Calu3 (cell line): Measurements from ENCODE around the gene AQP5. TPM values are rescaled to one million over a fixed set of nuclear protein-coding genes. Genes with fewer than 3 reads are reported as not detected.

Experiments used
- BruUV-seq: library from RNA; stranded (reverse); fragments of 400-500 nt; replicated peaks from 2 replicates; lab custom pipeline; 2021; lab: Mats Ljungman, UMichigan
- CTCF ChIA-PET: fragments of 300-600 bp; sonication (Branson Sonifier 250); formaldehyde crosslinking; loops from one replicate; lab custom pipeline; 2022; ENCODE audit warnings: antibody characterized with exemption; lab: Charles Lee
- DNase-seq: peaks from one replicate; pipeline ENCODE4 v3.0.0; 2022
- H3K27ac Mint-ChIP-seq: one replicate; pipeline ENCODE4 v1.8.0; 2022; ENCODE audit warnings: mixed read lengths; ENCODE audit not compliant: unreplicated experiment
- H3K27me3 Mint-ChIP-seq: one replicate; pipeline ENCODE4 v1.8.0; 2022; ENCODE audit warnings: mixed read lengths; ENCODE audit not compliant: unreplicated experiment
- H3K36me3 Mint-ChIP-seq: one replicate; pipeline ENCODE4 v1.8.0; 2022; ENCODE audit warnings: mild to moderate bottlenecking, moderate library complexity, mixed read lengths; ENCODE audit not compliant: insufficient read depth, unreplicated experiment
- H3K4me1 Mint-ChIP-seq: one replicate; pipeline ENCODE4 v1.8.0; 2022; ENCODE audit warnings: mild to moderate bottlenecking, low read depth, mixed read lengths; ENCODE audit not compliant: unreplicated experiment
- H3K4me3 Mint-ChIP-seq: one replicate; pipeline ENCODE4 v1.8.0; 2022; ENCODE audit warnings: mild to moderate bottlenecking, low read depth, moderate library complexity, mixed read lengths; ENCODE audit not compliant: unreplicated experiment
- H3K9me3 Mint-ChIP-seq: one replicate; pipeline ENCODE4 v1.8.0; 2022; ENCODE audit warnings: low read depth, mixed read lengths; ENCODE audit not compliant: unreplicated experiment
- CTCF ChIP-seq: fragments of 200-600 bp; IDR thresholded peaks from one replicate; pipeline ENCODE4 v1.8.0; 2022; ENCODE audit warnings: antibody characterized with exemption; ENCODE audit not compliant: unreplicated experiment
- intact Hi-C: fragments of 100-400 bp; cut with micrococcal nuclease; formaldehyde crosslinking; loops from one replicate; pipeline ENCODE4 v1.10.0; 2022; ENCODE audit not compliant: unreplicated experiment
- total RNA-seq: library from RNA; stranded (reverse); gene quantifications from 2 replicates; pipeline ENCODE4 v1.2.3, GENCODE V29; 2022

AQP5 gene
- total RNA-seq, 1 experiment from 2014 or later, result 51.9 TPM

GRCh38 chr12:49933796-49934195 is 27.9 kb upstream of the AQP5 start:
- CTCF ChIA-PET, result interaction anchor here (1.2 kb wide), 1 partner anchor 12 kb away, joined by 3 read pairs; no protein-coding TSS in a partner anchor
- DNase-seq, result no peak
- no peak for TF ChIP-seq CTCF
- intact Hi-C loops, result no loop called here
- no peaks in the 10 kb centered on the region for H3K27me3 Mint-ChIP-seq
- no peaks in the 10 kb centered on the region for H3K9me3 Mint-ChIP-seq
- H3K36me3 Mint-ChIP-seq, result no peaks in the 10 kb centered on the region
- H3K4me1 Mint-ChIP-seq, result peaks cover 8% of the 10 kb centered on the region
- BruUV-seq, result no TSS peak
- no peak overlapping the region for H3K27ac Mint-ChIP-seq
- no peak overlapping the region for H3K4me3 Mint-ChIP-seq

GRCh38 chr12:49934505-49934904 is 27.2 kb upstream of the AQP5 start:
- BruUV-seq, result no TSS peak
- DNase-seq, result no peak
- H3K27ac Mint-ChIP-seq, result no peak overlapping the region
- H3K4me1 Mint-ChIP-seq, result peaks cover 8% of the 10 kb centered on the region
- CTCF ChIA-PET, result no interaction called here
- H3K9me3 Mint-ChIP-seq, result no peaks in the 10 kb centered on the region
- no peaks in the 10 kb centered on the region for H3K36me3 Mint-ChIP-seq
- TF ChIP-seq CTCF, result no peak
- intact Hi-C loops, result no loop called here
- H3K27me3 Mint-ChIP-seq, result no peaks in the 10 kb centered on the region
- no peak overlapping the region for H3K4me3 Mint-ChIP-seq

- Mint-ChIP-seq H3K27me3 (no peaks in the 10 kb centered on the region), H3K4me1 (peaks cover 8% of the 10 kb centered on the region), H3K27ac (no peak overlapping the region), H3K4me3 (no peak overlapping the region), H3K9me3 (no peaks in the 10 kb centered on the region), H3K36me3 (no peaks in the 10 kb centered on the region)
- no TSS peak for BruUV-seq
- intact Hi-C loops, result no loop called here
- CTCF ChIA-PET, result interaction anchor here (1.0 to 1.1 kb wide), 2 partner anchors 9 to 30 kb away, joined by 4 read pairs; no protein-coding TSS in a partner anchor
- no peak for TF ChIP-seq CTCF
- DNase-seq, result no peak
Observed at GRCh38 chr12:49936925-49937324, 24.7 kb upstream of the AQP5 start.

- CTCF ChIA-PET, result interaction anchor here (0.6 to 1.1 kb wide), 4 partner anchors 8 to 367 kb away, joined by 3 to 4 read pairs (median 4); no protein-coding TSS in a partner anchor
- no peaks in the 10 kb centered on the region for H3K36me3 Mint-ChIP-seq
Observed at GRCh38 chr12:49937639-49938300, 23.9 kb upstream of the AQP5 start.

More at GRCh38 chr12:49937639-49938300, 23.9 kb upstream of the AQP5 start:
- no peak for TF ChIP-seq CTCF
- BruUV-seq, result no TSS peak
- no peak overlapping the region for H3K4me3 Mint-ChIP-seq
- no peaks in the 10 kb centered on the region for H3K27me3 Mint-ChIP-seq
- H3K27ac Mint-ChIP-seq, result no peak overlapping the region
- intact Hi-C loops, result no loop called here
- peaks cover 15% of the 10 kb centered on the region for H3K4me1 Mint-ChIP-seq
- H3K9me3 Mint-ChIP-seq, result no peaks in the 10 kb centered on the region
- DNase-seq, result no peak
